GM21576 (cell line): ENCODE data around the gene CCL13.
"Not testable (repeated sequence)": the region's sequence is repeated elsewhere in the genome, so short reads cannot be mapped to it uniquely, and the experiment has no call there.

Experiments used
- ATAC-seq: cut with Tn5 transposase; IDR thresholded peaks from one replicate; pipeline ENCODE4 v1.9.1; 2021; ENCODE audit warnings: mild to moderate bottlenecking, moderate library complexity; ENCODE audit not compliant: unreplicated experiment

CCL13 gene

GRCh38 chr17:34356194-34356593, at the start of gene CCL13:
TSS of gene CCL13 (plus strand) at chr17:34356480. CDS start at chr17:34356527, 47 bp downstream.
- ATAC-seq = no peak

- no peak for ATAC-seq
These were observed 49.2 kb upstream of the CCL13 start for GRCh38 chr17:34307110-34307509.

GRCh38 chr17:34308371-34308770, 47.9 kb upstream of the CCL13 start:
- ATAC-seq = no peak

GRCh38 chr17:34311291-34311690, 45.0 kb upstream of the CCL13 start:
- ATAC-seq = no peak

GRCh38 chr17:34312080-34312479, 44.2 kb upstream of the CCL13 start:
- ATAC-seq = no peak

GRCh38 chr17:34313164-34313563, 43.1 kb upstream of the CCL13 start:
- no peak for ATAC-seq

GRCh38 chr17:34314279-34314678, 42.0 kb upstream of the CCL13 start:
- ATAC-seq = no peak

- no peak for ATAC-seq
These were observed 37.8 kb upstream of the CCL13 start for GRCh38 chr17:34318474-34318873.

GRCh38 chr17:34319039-34319483, 37.2 kb upstream of the CCL13 start, which contains the start of gene CCL8:
TSS of gene CCL8 (plus strand) at chr17:34319435. CDS start at chr17:34319502, 67 bp downstream.
- no peak for ATAC-seq

GRCh38 chr17:34321964-34322363, 34.3 kb upstream of the CCL13 start:
- no peak for ATAC-seq

- ATAC-seq = not testable (repeated sequence)
These were observed 28.7 kb upstream of the CCL13 start for GRCh38 chr17:34327580-34327979.

GRCh38 chr17:34337701-34338100, 18.6 kb upstream of the CCL13 start:
- ATAC-seq = no peak

- ATAC-seq = no peak
These were observed 17.0 kb upstream of the CCL13 start for GRCh38 chr17:34339138-34339770.

- no peak for ATAC-seq
These were observed 14.4 kb upstream of the CCL13 start for GRCh38 chr17:34341916-34342315.

- no peak for ATAC-seq
These were observed 9.2 kb upstream of the CCL13 start for GRCh38 chr17:34347063-34347462.

- ATAC-seq = no peak
These were observed 6.5 kb upstream of the CCL13 start for GRCh38 chr17:34349751-34350150.

GRCh38 chr17:34351096-34351495, 5.2 kb upstream of the CCL13 start:
- no peak for ATAC-seq

GRCh38 chr17:34352191-34352590, 4.1 kb upstream of the CCL13 start:
- no peak for ATAC-seq

GRCh38 chr17:34354637-34355036, 1.6 kb upstream of the CCL13 start:
- ATAC-seq = no peak

- no peak for ATAC-seq
These were observed 1.1 kb downstream of the CCL13 start for GRCh38 chr17:34357398-34357797.

- ATAC-seq = no peak
These were observed 2.4 kb downstream of the CCL13 start for GRCh38 chr17:34358631-34359030.

GRCh38 chr17:34360601-34361270, 4.5 kb downstream of the CCL13 start:
- no peak for ATAC-seq
